ENCODE results near the gene NAV3. TPM values are rescaled to one million over a fixed set of nuclear protein-coding genes. Genes with fewer than 3 reads are reported as not detected.

The NAV3 gene
- total and polyA plus RNA-seq, 2 experiments from 2014 or later = 4.0 to 12.0 TPM

GRCh38 chr12:78199926-78200325 lies 369.2 kb downstream of the NAV3 start:
- H3K4me2 ChIP-seq = no peak overlapping the region
- H3K4me3 ChIP-seq = no peak overlapping the region
- no peaks in the 10 kb centered on the region for H3K27me3 ChIP-seq (ENCODE audit: insufficient read depth)
- no peaks in the 10 kb centered on the region for H3K36me3 ChIP-seq (ENCODE audit: insufficient read depth)
- Mint-ChIP-seq H3K4me3 (no peak overlapping the region), H3K9me3 (no peaks in the 10 kb centered on the region), H3K36me3 (ENCODE audit: low read depth) (no peaks in the 10 kb centered on the region), H3K27ac (no peak overlapping the region), H3K27me3 (ENCODE audit: insufficient read depth, low read depth, poor library complexity) (peaks cover 2% of the 10 kb centered on the region), H3K4me1 (peaks cover 2% of the 10 kb centered on the region; the same call in 2 of the 3 replicates)
- no peaks in the 10 kb centered on the region for H3K4me1 ChIP-seq (ENCODE audit: insufficient read depth)
- H3F3A ChIP-seq (replicated peaks; ENCODE audit: low read depth) = no peaks in the 10 kb centered on the region
- no peak for DNase-seq (ENCODE audit: low spot score)
- no peaks in the 10 kb centered on the region for H4K20me1 ChIP-seq (replicated peaks; ENCODE audit: insufficient read depth)
- H3K27ac ChIP-seq (ENCODE audit: low read depth) = no peak overlapping the region
- ATAC-seq = no peak
- no peaks in the 10 kb centered on the region for H3K9me2 ChIP-seq (ENCODE audit: insufficient read depth)
- TF ChIP-seq ZNF331 (CRISPR knock-in tag; IDR thresholded peaks at IDR 0.05; ENCODE audit: low read depth) = no peak
- no peak for TF ChIP-seq JUNB (IDR thresholded peaks at IDR 0.05; ENCODE audit: unreplicated experiment)
- TF ChIP-seq POLR2AphosphoS5 (IDR thresholded peaks at IDR 0.05; ENCODE audit: low read depth) = no peak
- no peak for TF ChIP-seq EZH2phosphoT487 (IDR thresholded peaks at IDR 0.05; ENCODE audit: unreplicated experiment)
- no peak for TF ChIP-seq CTCF (conservative IDR thresholded peaks at IDR 0.05; ENCODE audit: low read depth in 2 of 2)
- no peak for TF ChIP-seq ZNF114 (CRISPR knock-in tag; IDR thresholded peaks at IDR 0.05)
- no peak for TF ChIP-seq ETS1 (IDR thresholded peaks at IDR 0.05)
- TF ChIP-seq, protein P1, sequence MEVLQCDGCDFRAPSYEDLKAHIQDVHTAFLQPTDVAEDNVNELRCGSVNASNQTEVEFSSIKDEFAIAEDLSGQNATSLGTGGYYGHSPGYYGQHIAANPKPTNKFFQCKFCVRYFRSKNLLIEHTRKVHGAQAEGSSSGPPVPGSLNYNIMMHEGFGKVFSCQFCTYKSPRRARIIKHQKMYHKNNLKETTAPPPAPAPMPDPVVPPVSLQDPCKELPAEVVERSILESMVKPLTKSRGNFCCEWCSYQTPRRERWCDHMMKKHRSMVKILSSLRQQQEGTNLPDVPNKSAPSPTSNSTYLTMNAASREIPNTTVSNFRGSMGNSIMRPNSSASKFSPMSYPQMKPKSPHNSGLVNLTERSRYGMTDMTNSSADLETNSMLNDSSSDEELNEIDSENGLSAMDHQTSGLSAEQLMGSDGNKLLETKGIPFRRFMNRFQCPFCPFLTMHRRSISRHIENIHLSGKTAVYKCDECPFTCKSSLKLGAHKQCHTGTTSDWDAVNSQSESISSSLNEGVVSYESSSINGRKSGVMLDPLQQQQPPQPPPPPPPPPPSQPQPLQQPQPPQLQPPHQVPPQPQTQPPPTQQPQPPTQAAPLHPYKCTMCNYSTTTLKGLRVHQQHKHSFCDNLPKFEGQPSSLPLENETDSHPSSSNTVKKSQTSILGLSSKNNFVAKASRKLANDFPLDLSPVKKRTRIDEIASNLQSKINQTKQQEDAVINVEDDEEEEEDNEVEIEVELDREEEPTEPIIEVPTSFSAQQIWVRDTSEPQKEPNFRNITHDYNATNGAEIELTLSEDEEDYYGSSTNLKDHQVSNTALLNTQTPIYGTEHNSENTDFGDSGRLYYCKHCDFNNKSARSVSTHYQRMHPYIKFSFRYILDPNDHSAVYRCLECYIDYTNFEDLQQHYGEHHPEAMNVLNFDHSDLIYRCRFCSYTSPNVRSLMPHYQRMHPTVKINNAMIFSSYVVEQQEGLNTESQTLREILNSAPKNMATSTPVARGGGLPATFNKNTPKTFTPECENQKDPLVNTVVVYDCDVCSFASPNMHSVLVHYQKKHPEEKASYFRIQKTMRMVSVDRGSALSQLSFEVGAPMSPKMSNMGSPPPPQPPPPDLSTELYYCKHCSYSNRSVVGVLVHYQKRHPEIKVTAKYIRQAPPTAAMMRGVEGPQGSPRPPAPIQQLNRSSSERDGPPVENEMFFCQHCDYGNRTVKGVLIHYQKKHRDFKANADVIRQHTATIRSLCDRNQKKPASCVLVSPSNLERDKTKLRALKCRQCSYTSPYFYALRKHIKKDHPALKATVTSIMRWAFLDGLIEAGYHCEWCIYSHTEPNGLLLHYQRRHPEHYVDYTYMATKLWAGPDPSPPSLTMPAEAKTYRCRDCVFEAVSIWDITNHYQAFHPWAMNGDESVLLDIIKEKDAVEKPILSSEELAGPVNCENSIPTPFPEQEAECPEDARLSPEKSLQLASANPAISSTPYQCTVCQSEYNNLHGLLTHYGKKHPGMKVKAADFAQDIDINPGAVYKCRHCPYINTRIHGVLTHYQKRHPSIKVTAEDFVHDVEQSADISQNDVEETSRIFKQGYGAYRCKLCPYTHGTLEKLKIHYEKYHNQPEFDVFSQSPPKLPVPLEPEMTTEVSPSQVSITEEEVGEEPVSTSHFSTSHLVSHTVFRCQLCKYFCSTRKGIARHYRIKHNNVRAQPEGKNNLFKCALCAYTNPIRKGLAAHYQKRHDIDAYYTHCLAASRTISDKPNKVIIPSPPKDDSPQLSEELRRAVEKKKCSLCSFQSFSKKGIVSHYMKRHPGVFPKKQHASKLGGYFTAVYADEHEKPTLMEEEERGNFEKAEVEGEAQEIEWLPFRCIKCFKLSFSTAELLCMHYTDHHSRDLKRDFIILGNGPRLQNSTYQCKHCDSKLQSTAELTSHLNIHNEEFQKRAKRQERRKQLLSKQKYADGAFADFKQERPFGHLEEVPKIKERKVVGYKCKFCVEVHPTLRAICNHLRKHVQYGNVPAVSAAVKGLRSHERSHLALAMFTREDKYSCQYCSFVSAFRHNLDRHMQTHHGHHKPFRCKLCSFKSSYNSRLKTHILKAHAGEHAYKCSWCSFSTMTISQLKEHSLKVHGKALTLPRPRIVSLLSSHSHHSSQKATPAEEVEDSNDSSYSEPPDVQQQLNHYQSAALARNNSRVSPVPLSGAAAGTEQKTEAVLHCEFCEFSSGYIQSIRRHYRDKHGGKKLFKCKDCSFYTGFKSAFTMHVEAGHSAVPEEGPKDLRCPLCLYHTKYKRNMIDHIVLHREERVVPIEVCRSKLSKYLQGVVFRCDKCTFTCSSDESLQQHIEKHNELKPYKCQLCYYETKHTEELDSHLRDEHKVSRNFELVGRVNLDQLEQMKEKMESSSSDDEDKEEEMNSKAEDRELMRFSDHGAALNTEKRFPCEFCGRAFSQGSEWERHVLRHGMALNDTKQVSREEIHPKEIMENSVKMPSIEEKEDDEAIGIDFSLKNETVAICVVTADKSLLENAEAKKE (CRISPR knock-in tag; IDR thresholded peaks at IDR 0.05) = no peak
- TF ChIP-seq NANOG (IDR thresholded peaks at IDR 0.05; ENCODE audit: borderline replicate concordance) = no peak
- no peak for TF ChIP-seq STAT1 (IDR thresholded peaks at IDR 0.05; ENCODE audit: unreplicated experiment)
- TF ChIP-seq, protein P2, sequence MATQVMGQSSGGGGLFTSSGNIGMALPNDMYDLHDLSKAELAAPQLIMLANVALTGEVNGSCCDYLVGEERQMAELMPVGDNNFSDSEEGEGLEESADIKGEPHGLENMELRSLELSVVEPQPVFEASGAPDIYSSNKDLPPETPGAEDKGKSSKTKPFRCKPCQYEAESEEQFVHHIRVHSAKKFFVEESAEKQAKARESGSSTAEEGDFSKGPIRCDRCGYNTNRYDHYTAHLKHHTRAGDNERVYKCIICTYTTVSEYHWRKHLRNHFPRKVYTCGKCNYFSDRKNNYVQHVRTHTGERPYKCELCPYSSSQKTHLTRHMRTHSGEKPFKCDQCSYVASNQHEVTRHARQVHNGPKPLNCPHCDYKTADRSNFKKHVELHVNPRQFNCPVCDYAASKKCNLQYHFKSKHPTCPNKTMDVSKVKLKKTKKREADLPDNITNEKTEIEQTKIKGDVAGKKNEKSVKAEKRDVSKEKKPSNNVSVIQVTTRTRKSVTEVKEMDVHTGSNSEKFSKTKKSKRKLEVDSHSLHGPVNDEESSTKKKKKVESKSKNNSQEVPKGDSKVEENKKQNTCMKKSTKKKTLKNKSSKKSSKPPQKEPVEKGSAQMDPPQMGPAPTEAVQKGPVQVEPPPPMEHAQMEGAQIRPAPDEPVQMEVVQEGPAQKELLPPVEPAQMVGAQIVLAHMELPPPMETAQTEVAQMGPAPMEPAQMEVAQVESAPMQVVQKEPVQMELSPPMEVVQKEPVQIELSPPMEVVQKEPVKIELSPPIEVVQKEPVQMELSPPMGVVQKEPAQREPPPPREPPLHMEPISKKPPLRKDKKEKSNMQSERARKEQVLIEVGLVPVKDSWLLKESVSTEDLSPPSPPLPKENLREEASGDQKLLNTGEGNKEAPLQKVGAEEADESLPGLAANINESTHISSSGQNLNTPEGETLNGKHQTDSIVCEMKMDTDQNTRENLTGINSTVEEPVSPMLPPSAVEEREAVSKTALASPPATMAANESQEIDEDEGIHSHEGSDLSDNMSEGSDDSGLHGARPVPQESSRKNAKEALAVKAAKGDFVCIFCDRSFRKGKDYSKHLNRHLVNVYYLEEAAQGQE (IDR thresholded peaks at IDR 0.05; ENCODE audit: unreplicated experiment) = no peak
- TF ChIP-seq EZH2 (IDR thresholded peaks at IDR 0.05; ENCODE audit: low read depth, unreplicated experiment) = no peak
- no peak for TF ChIP-seq CREB1 (CRISPR knock-in tag; IDR thresholded peaks at IDR 0.05; ENCODE audit: low read depth)
- H3K79me2 ChIP-seq (replicated peaks; ENCODE audit: insufficient read depth) = no peaks in the 10 kb centered on the region
- H2AFZ ChIP-seq = no peak overlapping the region
